Endodermal cell (in vitro differentiated cells): ENCODE data around the gene RGL1. TPM values are rescaled to one million over a fixed set of nuclear protein-coding genes. Genes with fewer than 3 reads are reported as not detected.

Source experiments
- DNase-seq: peaks from one replicate; pipeline ENCODE4 v3.0.0-alpha.2; 2017
- H3K27ac ChIP-seq: 2 replicates; pipeline ENCODE4 v1.5.1; 2013; ENCODE audit warnings: mild to moderate bottlenecking, low read depth, low read length, moderate library complexity
- H3K27me3 ChIP-seq: 2 replicates; pipeline ENCODE4 v1.6.1; 2013; ENCODE audit warnings: mild to moderate bottlenecking, low read length, moderate library complexity; ENCODE audit not compliant: insufficient read depth, control insufficient read depth, poor library complexity, severe bottlenecking
- H3K36me3 ChIP-seq: 2 replicates; pipeline ENCODE4 v1.7.0; 2013; ENCODE audit warnings: mild to moderate bottlenecking, low read length, moderate library complexity; ENCODE audit not compliant: control insufficient read depth, insufficient read depth
- H3K4me1 ChIP-seq: one replicate; pipeline ENCODE4 v1.7.0; 2013; ENCODE audit warnings: low read length; ENCODE audit not compliant: control insufficient read depth, insufficient read depth
- H3K4me3 ChIP-seq: 2 replicates; pipeline ENCODE4 v1.5.1; 2013; ENCODE audit warnings: mild to moderate bottlenecking, low read length, moderate library complexity
- H3K9ac ChIP-seq: 2 replicates; pipeline ENCODE4 v1.6.1; 2013; ENCODE audit warnings: mild to moderate bottlenecking, low read length, moderate library complexity; ENCODE audit not compliant: poor library complexity, severe bottlenecking; ENCODE audit errors: extremely low read depth
- H3K9me3 ChIP-seq: 2 replicates; pipeline ENCODE4 v1.6.1; 2013; ENCODE audit warnings: mild to moderate bottlenecking, low read length, moderate library complexity; ENCODE audit not compliant: control insufficient read depth
- H3K27ac Mint-ChIP-seq: 2 replicates; pipeline ENCODE4 v1.8.0; 2020; ENCODE audit warnings: mixed read lengths
- H3K27me3 Mint-ChIP-seq: 2 replicates; pipeline ENCODE4 v1.8.0; 2021; ENCODE audit warnings: mild to moderate bottlenecking, mixed read lengths; ENCODE audit not compliant: insufficient read depth
- H3K36me3 Mint-ChIP-seq: 2 replicates; pipeline ENCODE4 v1.8.0; 2020; ENCODE audit warnings: low read depth, mixed read lengths
- H3K4me1 Mint-ChIP-seq: 2 replicates; pipeline ENCODE4 v1.8.0; 2020; ENCODE audit warnings: mixed read lengths
- H3K4me3 Mint-ChIP-seq: 2 replicates; pipeline ENCODE4 v1.8.0; 2020; ENCODE audit warnings: mild to moderate bottlenecking, moderate library complexity, mixed read lengths
- H3K9me3 Mint-ChIP-seq: 2 replicates; pipeline ENCODE4 v1.8.0; 2020; ENCODE audit warnings: mild to moderate bottlenecking, mixed read lengths
- WGBS, 2 experiments: methylation state at CpG; one replicate each; pipeline versions ENCODE4 v1.1.5 to v1.1.7; 2013; ENCODE audit warnings: missing lambda C conversion rate in 2 of 2, mixed read lengths in 1 of 2; ENCODE audit not compliant: insufficient coverage in 1 of 2, insufficient read length in 1 of 2; 5-methylcytosine and 5-hydroxymethylcytosine counted together
- total RNA-seq, 2 donors: library from RNA; stranded (reverse); fragmentation: NEBNext Ultra II Directional in 1 of 2; extraction: Animal tissue kit (Norgen Biotek cat#: 25700) in 1 of 2; gene quantifications; 2 replicates in 1 of 2; 3 replicates in 1 of 2; pipeline ENCODE4 v1.2.1, GENCODE V29; 2021
- TF ChIP-seq, protein P1 (sequence below): fragments of 200-600 bp; sonication (generic); conservative IDR thresholded peaks from 2 replicates; pipeline ENCODE4 v1.5.0; 2021; ENCODE audit warnings: antibody characterized with exemption, mild to moderate bottlenecking

The RGL1 gene
- total RNA-seq, 2 donors from 2014 or later, result 0.15 to 2.6 TPM

DNA sequence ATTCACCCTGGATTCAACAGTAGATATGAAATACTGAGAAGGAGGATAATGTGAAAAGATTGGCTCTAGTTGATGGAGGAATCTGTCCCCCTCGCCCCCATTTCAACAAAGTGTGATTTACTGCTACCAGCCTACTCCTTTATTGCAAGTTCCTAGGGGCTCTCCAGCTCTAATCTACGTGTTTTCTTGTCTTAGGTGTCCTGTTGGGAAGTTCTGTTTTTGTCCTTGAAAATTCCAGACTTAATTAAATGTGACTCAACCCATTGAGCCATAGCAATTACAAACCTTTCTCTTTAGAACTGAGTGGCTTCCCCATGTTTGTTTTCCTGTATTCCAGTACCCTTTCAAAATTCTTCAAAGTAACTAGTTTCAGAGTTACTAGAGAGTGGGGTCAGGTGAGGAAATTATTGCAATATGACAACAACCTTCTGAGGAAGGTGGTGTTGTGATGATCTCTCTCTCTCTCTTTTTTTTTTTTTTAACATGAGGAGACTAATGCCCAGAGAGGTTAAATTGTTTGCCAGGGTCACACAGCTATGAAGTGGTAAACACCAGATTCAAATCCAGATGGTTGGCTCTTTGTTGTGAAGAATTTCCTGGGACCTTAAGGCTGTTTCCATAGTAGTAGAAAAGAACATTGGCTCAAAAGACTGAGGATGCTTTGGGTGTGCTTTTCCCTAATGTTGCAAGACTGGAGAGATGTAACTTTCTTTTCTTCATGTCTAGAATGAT, 3.5 kb downstream of the RGL1 start:
- WGBS, 2 experiments, result 20 to 89% methylated on average over 1 to 2 of the region's 2 CpGs
- H3K9me3 ChIP-seq, result no peaks in the 10 kb centered on the region
- no peaks in the 10 kb centered on the region for H3K9me3 Mint-ChIP-seq
- H3K27me3 ChIP-seq, result peaks cover 65% of the 10 kb centered on the region
- peaks cover 24% of the 10 kb centered on the region for H3K4me1 Mint-ChIP-seq
- TF ChIP-seq, protein P1, sequence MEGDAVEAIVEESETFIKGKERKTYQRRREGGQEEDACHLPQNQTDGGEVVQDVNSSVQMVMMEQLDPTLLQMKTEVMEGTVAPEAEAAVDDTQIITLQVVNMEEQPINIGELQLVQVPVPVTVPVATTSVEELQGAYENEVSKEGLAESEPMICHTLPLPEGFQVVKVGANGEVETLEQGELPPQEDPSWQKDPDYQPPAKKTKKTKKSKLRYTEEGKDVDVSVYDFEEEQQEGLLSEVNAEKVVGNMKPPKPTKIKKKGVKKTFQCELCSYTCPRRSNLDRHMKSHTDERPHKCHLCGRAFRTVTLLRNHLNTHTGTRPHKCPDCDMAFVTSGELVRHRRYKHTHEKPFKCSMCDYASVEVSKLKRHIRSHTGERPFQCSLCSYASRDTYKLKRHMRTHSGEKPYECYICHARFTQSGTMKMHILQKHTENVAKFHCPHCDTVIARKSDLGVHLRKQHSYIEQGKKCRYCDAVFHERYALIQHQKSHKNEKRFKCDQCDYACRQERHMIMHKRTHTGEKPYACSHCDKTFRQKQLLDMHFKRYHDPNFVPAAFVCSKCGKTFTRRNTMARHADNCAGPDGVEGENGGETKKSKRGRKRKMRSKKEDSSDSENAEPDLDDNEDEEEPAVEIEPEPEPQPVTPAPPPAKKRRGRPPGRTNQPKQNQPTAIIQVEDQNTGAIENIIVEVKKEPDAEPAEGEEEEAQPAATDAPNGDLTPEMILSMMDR, result no peak
- no peaks in the 10 kb centered on the region for H3K36me3 ChIP-seq
- DNase-seq, result no peak
- no peak overlapping the region for H3K9ac ChIP-seq
- no peak overlapping the region for H3K27ac ChIP-seq
- H3K27ac Mint-ChIP-seq, result no peak overlapping the region
- no peak overlapping the region for H3K4me3 Mint-ChIP-seq
- H3K4me1 ChIP-seq, result peaks cover 4% of the 10 kb centered on the region
- H3K36me3 Mint-ChIP-seq, result no peaks in the 10 kb centered on the region
- peaks cover 47% of the 10 kb centered on the region for H3K27me3 Mint-ChIP-seq
- H3K4me3 ChIP-seq, result no peak overlapping the region

DNA sequence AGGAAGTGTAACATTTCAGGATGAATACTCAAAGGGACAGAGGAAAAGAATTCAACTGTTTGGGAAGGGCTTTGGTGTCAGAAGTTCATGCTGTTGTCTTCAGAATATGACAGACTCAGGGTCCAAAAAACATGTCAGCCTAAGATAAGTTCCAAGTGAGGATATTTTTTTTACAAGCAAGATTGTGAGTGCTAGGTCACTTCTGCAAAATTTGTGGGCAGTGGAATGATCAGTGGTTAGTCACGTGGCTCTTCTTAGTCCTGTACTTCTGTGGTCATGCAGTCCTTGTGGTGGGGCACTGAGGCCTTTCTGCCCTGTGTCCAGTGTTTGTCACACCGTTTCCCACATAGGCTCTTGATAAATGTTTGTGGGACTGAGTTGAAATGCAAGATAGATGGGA, 5.2 kb downstream of the RGL1 start:
- H3K36me3 ChIP-seq, result no peaks in the 10 kb centered on the region
- no peak overlapping the region for H3K27ac ChIP-seq
- H3K9me3 ChIP-seq, result no peaks in the 10 kb centered on the region
- Mint-ChIP-seq H3K27me3 (peaks cover 32% of the 10 kb centered on the region), H3K36me3 (no peaks in the 10 kb centered on the region), H3K4me3 (no peak overlapping the region), H3K27ac (no peak overlapping the region), H3K9me3 (no peaks in the 10 kb centered on the region), H3K4me1 (peaks cover 33% of the 10 kb centered on the region)
- peaks cover 4% of the 10 kb centered on the region for H3K4me1 ChIP-seq
- WGBS, 2 experiments, result 87 to 100% methylated on average over 2 of the region's 2 CpGs
- DNase-seq, result no peak
- no peak overlapping the region for H3K9ac ChIP-seq
- no peak overlapping the region for H3K4me3 ChIP-seq
- peaks cover 57% of the 10 kb centered on the region for H3K27me3 ChIP-seq
- TF ChIP-seq, protein P1, result no peak

DNA sequence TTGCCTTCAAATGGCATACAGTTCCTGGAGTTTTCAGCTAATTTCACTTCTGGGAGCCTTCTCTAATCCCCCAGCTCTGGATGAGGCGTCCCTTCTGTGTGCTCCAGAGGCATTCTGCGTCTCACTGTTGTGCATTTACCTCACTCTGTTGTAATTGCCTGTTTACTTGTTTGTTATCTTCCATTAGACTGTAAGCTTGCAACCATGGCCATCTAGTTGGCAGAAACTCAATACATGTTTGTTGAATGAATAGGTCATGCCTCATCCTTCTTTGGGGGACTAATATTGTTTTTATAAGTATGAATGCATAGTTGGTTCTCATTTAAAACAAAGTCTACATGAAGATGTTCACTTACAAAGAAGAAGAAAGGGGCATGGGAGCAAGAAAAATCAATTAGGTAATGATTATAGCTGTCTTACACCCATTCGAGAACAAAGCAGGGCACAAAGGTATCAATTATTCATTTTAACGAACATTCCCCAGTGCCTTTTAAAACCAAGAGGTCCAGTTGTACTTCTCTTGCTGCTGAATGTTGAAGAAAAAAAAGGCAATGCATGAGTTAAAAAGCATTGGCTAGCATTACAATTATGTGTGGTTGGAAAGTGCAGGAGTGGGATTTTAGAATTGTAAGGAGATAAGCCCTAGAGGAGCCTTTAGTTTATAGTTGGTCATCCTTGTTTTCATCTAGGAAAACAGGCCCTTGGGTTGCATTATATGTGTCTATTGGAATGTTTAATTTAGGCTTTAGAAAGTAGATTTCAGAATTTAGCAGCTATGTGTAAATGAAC, 6.0 kb downstream of the RGL1 start:
- Histone ChIP-seq H3K9ac (no peak overlapping the region), H3K27ac (no peak overlapping the region), H3K27me3 (peaks cover 57% of the 10 kb centered on the region), H3K4me3 (no peak overlapping the region), H3K9me3 (no peaks in the 10 kb centered on the region), H3K4me1 (peaks cover 4% of the 10 kb centered on the region), H3K36me3 (no peaks in the 10 kb centered on the region)
- no peaks in the 10 kb centered on the region for H3K9me3 Mint-ChIP-seq
- peaks cover 29% of the 10 kb centered on the region for H3K4me1 Mint-ChIP-seq
- WGBS, 2 experiments, result 91 to 100% methylated on average over 4 of the region's 4 CpGs
- H3K27me3 Mint-ChIP-seq, result peaks cover 27% of the 10 kb centered on the region
- TF ChIP-seq, protein P1, result no peak
- no peak overlapping the region for H3K4me3 Mint-ChIP-seq
- no peak overlapping the region for H3K27ac Mint-ChIP-seq
- DNase-seq, result no peak
- no peaks in the 10 kb centered on the region for H3K36me3 Mint-ChIP-seq
